Memory B cell (primary cell): ENCODE results near the gene MYH15.
"Not testable (repeated sequence)": the region's sequence is repeated elsewhere in the genome, so short reads cannot be mapped to it uniquely, and the experiment has no call there.

Experiments
- ATAC-seq: fragments of 150-1000 bp; cut with Tn5 transposase; 2 replicates; pipeline ENCODE4 v1.10.0; 2021; ENCODE audit warnings: low read depth, mild to moderate bottlenecking, moderate library complexity
- DNase-seq, 2 donors: peaks; one replicate each; pipeline ENCODE4 v3.0.0; 2022; ENCODE audit warnings: low spot score in 2 of 2
- H3K27ac Mint-ChIP-seq: one replicate; pipeline ENCODE4 v1.8.0; 2022; ENCODE audit warnings: mild to moderate bottlenecking, moderate library complexity, mixed read lengths
- H3K27me3 Mint-ChIP-seq: one replicate; pipeline ENCODE4 v1.8.0; 2022; ENCODE audit warnings: mixed read lengths
- H3K36me3 Mint-ChIP-seq: one replicate; pipeline ENCODE4 v1.8.0; 2022; ENCODE audit warnings: mild to moderate bottlenecking, mixed read lengths
- H3K4me1 Mint-ChIP-seq: one replicate; pipeline ENCODE4 v1.8.0; 2022; ENCODE audit warnings: mixed read lengths
- H3K4me3 Mint-ChIP-seq: one replicate; pipeline ENCODE4 v1.8.0; 2022; ENCODE audit warnings: mild to moderate bottlenecking, moderate library complexity, mixed read lengths
- H3K9me3 Mint-ChIP-seq: one replicate; pipeline ENCODE4 v1.8.0; 2022; ENCODE audit warnings: mixed read lengths

MYH15 gene

DNA sequence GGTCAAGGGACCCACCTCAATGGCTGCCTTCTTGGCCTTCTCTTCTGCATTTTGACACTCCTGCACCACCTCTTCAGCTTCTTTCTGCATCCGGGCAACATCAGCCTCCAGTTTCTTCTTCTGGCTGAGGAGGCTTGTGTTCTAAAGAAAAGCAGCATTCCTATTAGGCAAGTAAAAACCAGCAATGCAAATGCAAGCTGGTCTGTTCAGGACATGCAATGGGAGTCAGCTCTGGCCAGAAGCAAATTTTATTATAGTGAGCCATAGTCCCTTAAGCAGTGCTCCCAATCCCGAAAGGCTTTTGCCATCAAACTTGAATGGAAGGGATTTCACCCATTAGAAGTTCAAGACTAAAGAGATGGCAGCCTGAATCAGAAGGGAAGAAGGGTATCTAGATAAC, 116.4 kb downstream of the MYH15 start:
- DNase-seq (no peak), ATAC-seq (no peak)
- H3K27me3 Mint-ChIP-seq: peaks cover 1% of the 10 kb centered on the region
- H3K4me1 Mint-ChIP-seq: peaks cover 7% of the 10 kb centered on the region
- H3K4me3 Mint-ChIP-seq: no peak overlapping the region
- no peak overlapping the region for H3K27ac Mint-ChIP-seq
- no peaks in the 10 kb centered on the region for H3K36me3 Mint-ChIP-seq
- no peaks in the 10 kb centered on the region for H3K9me3 Mint-ChIP-seq

- ATAC-seq (no peak), DNase-seq (no peak)
- Mint-ChIP-seq H3K36me3 (no peaks in the 10 kb centered on the region), H3K4me3 (no peak overlapping the region), H3K9me3 (no peaks in the 10 kb centered on the region), H3K4me1 (peaks cover 14% of the 10 kb centered on the region), H3K27ac (no peak overlapping the region), H3K27me3 (peaks cover 1% of the 10 kb centered on the region)
Observed at GRCh38 chr3:108393128-108393900, 117.1 kb downstream of the MYH15 start.

DNA sequence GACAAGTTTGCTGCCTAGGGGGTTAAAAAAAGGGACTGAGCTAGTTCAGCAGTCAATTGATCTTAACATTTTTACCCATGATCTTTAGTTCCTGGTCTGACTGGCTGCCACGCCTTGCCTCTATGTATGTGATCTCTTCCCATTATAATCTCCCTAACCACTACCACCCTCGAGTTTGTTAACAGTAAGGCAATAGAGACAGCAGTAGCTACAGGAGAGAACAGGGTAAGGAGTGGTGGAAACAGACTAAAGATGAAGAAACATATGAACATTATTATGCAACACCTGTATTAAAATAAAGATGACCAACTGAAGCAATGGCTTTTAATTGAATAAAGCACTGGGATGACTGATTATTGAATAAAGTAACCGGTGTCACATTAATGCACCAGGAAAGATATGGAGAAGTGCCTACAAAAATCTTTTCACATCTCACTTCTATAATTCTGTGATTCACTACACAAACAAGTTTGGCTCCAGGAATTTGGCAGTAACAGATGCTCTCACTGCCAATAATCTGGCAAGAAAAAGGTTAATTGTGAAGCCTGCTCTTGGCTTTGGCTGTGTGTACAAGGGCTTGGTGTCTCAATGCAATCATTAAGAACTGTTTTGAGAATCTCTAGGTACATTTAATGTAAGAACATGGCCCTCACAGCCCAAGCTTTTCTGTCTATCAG, 118.3 kb downstream of the MYH15 start:
- Mint-ChIP-seq H3K36me3 (no peaks in the 10 kb centered on the region), H3K27me3 (peaks cover 1% of the 10 kb centered on the region), H3K9me3 (no peaks in the 10 kb centered on the region), H3K27ac (no peak overlapping the region), H3K4me1 (peaks cover 20% of the 10 kb centered on the region), H3K4me3 (no peak overlapping the region)
- ATAC-seq (no peak), DNase-seq (no peak)

GRCh38 chr3:108389372-108389771, 121.0 kb downstream of the MYH15 start:
- DNase-seq (no peak), ATAC-seq (peak; percentile 31)
- no peaks in the 10 kb centered on the region for H3K9me3 Mint-ChIP-seq
- H3K27ac Mint-ChIP-seq: no peak overlapping the region
- peaks cover 1% of the 10 kb centered on the region for H3K27me3 Mint-ChIP-seq
- H3K36me3 Mint-ChIP-seq: no peaks in the 10 kb centered on the region
- no peak overlapping the region for H3K4me3 Mint-ChIP-seq
- H3K4me1 Mint-ChIP-seq: peaks cover 20% of the 10 kb centered on the region

DNA sequence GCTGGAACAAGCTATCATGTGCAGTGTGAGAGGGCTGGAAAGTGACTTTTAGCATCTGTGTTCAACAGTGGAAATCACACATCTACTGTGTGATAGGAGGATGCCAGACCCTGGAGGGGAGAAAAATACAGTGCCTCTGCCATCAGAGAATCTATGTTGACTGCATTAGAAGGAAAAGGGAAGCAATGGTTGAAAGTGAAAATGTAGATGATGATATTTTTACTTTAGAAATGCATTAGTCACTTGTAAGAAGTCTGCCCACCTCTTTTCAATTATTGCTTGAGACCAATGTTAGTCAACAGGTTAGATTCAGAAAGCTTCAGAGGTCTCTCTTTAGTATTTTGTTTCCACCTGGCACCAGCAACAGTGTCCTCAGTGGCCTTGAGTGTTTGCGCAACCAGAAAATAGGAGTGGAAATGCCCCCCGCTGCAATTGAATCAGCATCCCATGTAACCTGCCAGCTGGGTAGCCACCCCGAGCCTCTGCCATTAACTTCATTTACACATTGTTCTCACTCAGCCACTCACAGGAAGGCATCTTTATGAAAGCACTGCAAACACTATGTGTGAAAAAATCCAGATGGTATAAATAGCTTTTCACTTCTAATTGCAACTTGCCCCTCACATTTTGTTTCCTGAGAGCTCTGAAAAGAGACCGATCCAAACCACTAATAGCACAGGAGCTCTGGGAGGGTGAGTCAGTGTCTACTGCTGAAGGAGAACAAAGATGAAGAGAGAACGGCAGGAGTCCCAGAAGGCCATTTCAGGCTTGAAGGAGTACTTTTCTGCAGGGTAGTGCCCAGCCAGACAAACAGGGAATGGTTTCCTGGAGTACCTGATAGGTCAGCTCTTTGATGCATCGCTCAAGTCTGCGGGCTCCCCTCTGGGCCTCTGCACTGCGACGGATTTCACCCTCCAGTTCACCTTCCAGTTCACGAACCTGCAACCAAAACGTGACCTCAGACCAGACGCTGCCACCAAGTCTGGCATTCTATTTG, 122.0 kb downstream of the MYH15 start:
- ATAC-seq: peak; percentile 68
- Mint-ChIP-seq H3K4me3 (peak overlapping the region; percentile 58), H3K27me3 (peaks cover 1% of the 10 kb centered on the region), H3K27ac (peak overlapping the region; percentile 68), H3K9me3 (no peaks in the 10 kb centered on the region), H3K36me3 (no peaks in the 10 kb centered on the region), H3K4me1 (peaks cover 20% of the 10 kb centered on the region)
- no peak for DNase-seq

- Mint-ChIP-seq H3K36me3 (no peaks in the 10 kb centered on the region), H3K4me1 (peaks cover 20% of the 10 kb centered on the region), H3K27me3 (peaks cover 1% of the 10 kb centered on the region), H3K4me3 (no peak overlapping the region), H3K9me3 (no peaks in the 10 kb centered on the region), H3K27ac (no peak overlapping the region)
- ATAC-seq: no peak
- no peak for DNase-seq
Observed at GRCh38 chr3:108387063-108387462, 123.3 kb downstream of the MYH15 start.

DNA sequence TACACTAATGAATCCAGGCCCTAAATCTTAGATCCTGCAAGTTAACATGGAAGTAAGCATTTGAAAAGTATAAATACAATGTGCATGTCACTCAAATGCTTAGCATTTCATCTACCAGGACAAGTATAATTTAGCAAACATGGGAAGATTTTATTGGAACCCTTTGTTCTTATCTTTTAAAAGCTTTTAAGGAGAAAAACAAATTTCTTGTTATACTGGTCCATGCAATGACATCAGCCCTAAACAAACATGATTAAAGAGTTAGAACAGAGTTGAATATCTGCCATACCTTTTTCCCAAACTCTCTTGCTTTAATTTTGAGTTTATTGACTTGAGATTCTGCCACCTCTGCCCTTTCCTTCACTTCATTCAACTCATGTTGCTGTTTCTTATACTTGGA, 127.1 kb downstream of the MYH15 start:
- H3K4me3 Mint-ChIP-seq: no peak overlapping the region
- ATAC-seq (no peak), DNase-seq (no peak)
- H3K36me3 Mint-ChIP-seq: no peaks in the 10 kb centered on the region
- peaks cover 6% of the 10 kb centered on the region for H3K4me1 Mint-ChIP-seq
- H3K9me3 Mint-ChIP-seq: no peaks in the 10 kb centered on the region
- no peak overlapping the region for H3K27ac Mint-ChIP-seq
- H3K27me3 Mint-ChIP-seq: no peaks in the 10 kb centered on the region

DNA sequence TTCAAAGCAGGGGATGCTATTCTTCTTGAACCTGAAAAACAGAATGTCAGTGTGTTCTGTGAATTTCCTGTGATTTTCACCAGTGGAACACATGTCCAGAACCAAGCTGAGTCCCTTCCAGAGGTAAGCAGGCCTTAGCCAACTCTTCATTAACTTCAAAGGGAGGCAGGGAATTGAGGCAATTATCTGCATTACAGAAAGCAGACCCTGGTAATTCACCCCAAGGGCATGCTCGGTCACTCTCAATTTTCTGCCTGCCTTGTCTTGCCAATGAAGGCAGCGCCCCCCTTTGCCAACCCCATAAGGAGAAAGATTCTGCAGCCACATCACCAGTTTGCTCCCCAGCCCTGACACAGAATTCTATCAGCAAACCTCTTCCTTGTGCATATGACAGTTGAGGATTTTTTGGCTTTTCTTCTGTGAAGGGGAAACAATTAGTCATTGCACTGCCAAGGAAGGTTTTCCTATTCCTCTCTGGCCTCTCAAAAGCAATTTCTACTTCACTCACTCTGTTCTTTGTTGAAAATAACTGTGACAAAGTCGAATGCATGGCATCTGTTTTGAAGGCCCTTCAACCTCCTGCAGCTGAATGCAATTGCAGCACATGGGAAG, 128.8 kb downstream of the MYH15 start:
- Mint-ChIP-seq H3K4me3 (no peak overlapping the region), H3K36me3 (no peaks in the 10 kb centered on the region), H3K9me3 (no peaks in the 10 kb centered on the region), H3K27me3 (no peaks in the 10 kb centered on the region), H3K27ac (no peak overlapping the region), H3K4me1 (no peaks in the 10 kb centered on the region)
- no peak for DNase-seq
- ATAC-seq: no peak

DNA sequence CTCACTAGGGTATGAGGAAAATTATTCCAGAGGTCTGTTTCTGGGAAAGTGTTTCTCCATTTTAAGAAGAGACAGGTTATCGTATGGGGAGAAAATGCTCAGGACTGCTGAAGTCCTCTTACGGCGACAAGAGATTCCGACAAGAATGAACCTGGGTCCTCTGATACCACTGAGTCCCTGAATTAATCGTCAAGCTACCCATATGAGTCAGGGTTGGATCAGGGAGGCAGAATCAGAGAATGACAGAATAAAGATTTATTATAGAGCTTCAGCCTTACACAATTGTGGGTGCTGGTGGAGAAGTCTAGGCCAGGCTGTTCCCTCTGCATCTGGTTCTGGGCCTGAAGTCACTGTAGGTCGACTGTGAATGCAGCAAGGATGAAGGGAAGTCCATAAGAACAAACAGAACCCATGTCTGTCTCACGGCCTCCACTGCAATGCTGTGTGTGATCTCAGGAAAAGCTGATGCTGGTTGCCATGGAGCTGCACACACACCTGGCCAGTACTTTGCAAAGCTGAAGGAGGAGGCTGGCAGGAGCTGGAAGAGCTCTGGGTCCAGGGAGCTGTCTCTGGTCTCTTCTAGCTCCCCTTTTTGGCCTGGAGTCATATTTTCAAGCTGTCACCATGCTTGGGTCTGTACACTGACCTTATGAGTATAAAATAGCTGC, 130.1 kb downstream of the MYH15 start:
- Mint-ChIP-seq H3K27ac (no peak overlapping the region), H3K9me3 (no peaks in the 10 kb centered on the region), H3K4me1 (no peaks in the 10 kb centered on the region), H3K4me3 (no peak overlapping the region), H3K27me3 (no peaks in the 10 kb centered on the region), H3K36me3 (no peaks in the 10 kb centered on the region)
- ATAC-seq (no peak), DNase-seq (no peak)

DNA sequence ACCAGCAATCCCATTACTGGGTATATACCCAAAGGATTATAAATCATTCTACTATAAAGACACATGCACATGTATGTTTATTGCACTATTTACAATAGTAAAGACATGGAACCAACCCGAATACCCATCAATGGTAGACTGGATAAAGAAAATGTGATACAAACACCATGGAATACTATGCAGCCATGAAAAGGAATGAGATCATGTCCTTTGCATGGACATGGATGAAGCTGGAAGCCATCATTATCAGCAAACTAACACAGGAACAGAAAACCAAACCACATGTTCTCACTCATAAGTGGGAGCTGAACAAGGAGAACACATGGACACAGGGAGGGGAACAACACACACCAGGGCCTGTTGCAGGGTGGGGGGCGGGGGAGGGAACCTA, 131.4 kb downstream of the MYH15 start:
- DNase-seq, ATAC-seq, H3K9me3 Mint-ChIP-seq, H3K4me3 Mint-ChIP-seq, H3K27me3 Mint-ChIP-seq, H3K27ac Mint-ChIP-seq, H3K4me1 Mint-ChIP-seq, H3K36me3 Mint-ChIP-seq: not testable (repeated sequence)

- no peak for DNase-seq
- no peaks in the 10 kb centered on the region for H3K36me3 Mint-ChIP-seq
- H3K4me3 Mint-ChIP-seq: no peak overlapping the region
- no peaks in the 10 kb centered on the region for H3K27me3 Mint-ChIP-seq
- no peaks in the 10 kb centered on the region for H3K9me3 Mint-ChIP-seq
- ATAC-seq: no peak
- H3K4me1 Mint-ChIP-seq: no peaks in the 10 kb centered on the region
- H3K27ac Mint-ChIP-seq: no peak overlapping the region
Observed at GRCh38 chr3:108378153-108378951, 132.0 kb downstream of the MYH15 start.

DNA sequence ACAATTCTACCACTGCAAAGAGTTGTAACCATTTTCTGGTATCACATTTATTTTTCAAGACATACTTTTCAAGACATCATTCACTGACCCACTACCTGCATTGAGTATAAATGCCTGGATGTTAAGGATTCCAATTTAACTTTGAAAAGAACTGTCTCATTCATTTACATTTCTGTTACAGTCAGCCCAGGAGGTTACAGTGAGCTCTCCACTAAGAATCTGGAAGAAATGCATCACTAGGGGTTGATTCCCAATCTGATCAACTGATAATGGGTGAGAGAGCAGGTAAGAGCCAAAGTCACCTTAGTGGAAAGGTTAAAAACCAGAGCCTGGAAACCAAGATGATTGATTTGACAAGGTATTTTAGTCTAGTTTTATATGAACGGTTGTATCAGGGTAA, 133.0 kb downstream of the MYH15 start:
- no peak overlapping the region for H3K4me3 Mint-ChIP-seq
- no peak for DNase-seq
- no peaks in the 10 kb centered on the region for H3K27me3 Mint-ChIP-seq
- no peaks in the 10 kb centered on the region for H3K9me3 Mint-ChIP-seq
- H3K4me1 Mint-ChIP-seq: no peaks in the 10 kb centered on the region
- H3K36me3 Mint-ChIP-seq: no peaks in the 10 kb centered on the region
- no peak overlapping the region for H3K27ac Mint-ChIP-seq
- ATAC-seq: no peak

- Mint-ChIP-seq H3K27ac (no peak overlapping the region), H3K27me3 (no peaks in the 10 kb centered on the region), H3K9me3 (no peaks in the 10 kb centered on the region), H3K4me1 (no peaks in the 10 kb centered on the region), H3K4me3 (no peak overlapping the region), H3K36me3 (no peaks in the 10 kb centered on the region)
- DNase-seq: no peak
- no peak for ATAC-seq
Observed at GRCh38 chr3:108376026-108376425, 134.4 kb downstream of the MYH15 start.
